DOHH2 (cell line): ENCODE measurements around the gene CLASP1.

Source experiments
- H3F3A ChIP-seq: fragments of 200-600 bp; sonication (generic), shearing (Covaris generic); 2 replicates; pipeline ENCODE4 v1.6.0; 2016; ENCODE audit warnings: antibody characterized with exemption, mild to moderate bottlenecking; ENCODE audit not compliant: control insufficient read depth, insufficient read depth
- H3K27ac ChIP-seq: fragments of 200-600 bp; sonication (generic); 2 replicates; pipeline ENCODE4 v1.5.1; 2014; ENCODE audit warnings: low read depth, mild to moderate bottlenecking, low read length, moderate library complexity
- H3K27me3 ChIP-seq: fragments of 200-600 bp; sonication (generic); 2 replicates; pipeline ENCODE4 v1.6.1; 2014; ENCODE audit warnings: mild to moderate bottlenecking, low read length, mixed read lengths; ENCODE audit not compliant: control insufficient read depth
- H3K36me3 ChIP-seq: fragments of 200-600 bp; sonication (generic); 2 replicates; pipeline ENCODE4 v1.6.1; 2014; ENCODE audit warnings: mild to moderate bottlenecking, low read length, moderate library complexity, mixed read lengths; ENCODE audit not compliant: control insufficient read depth
- H3K4me1 ChIP-seq: fragments of 200-600 bp; sonication (generic); 2 replicates; pipeline ENCODE4 v1.6.1; 2014; ENCODE audit warnings: mild to moderate bottlenecking, low read length, mixed read lengths; ENCODE audit not compliant: control insufficient read depth
- H3K4me2 ChIP-seq: fragments of 200-600 bp; sonication (generic); 2 replicates; pipeline ENCODE4 v1.6.0; 2014; ENCODE audit warnings: mild to moderate bottlenecking, low read length, moderate library complexity
- H3K4me3 ChIP-seq: fragments of 200-600 bp; sonication (generic); 2 replicates; pipeline ENCODE4 v1.5.1; 2014; ENCODE audit warnings: mild to moderate bottlenecking, low read length, mixed read lengths
- H3K79me2 ChIP-seq: fragments of 200-600 bp; sonication (generic); 2 replicates; pipeline ENCODE4 v1.6.1; 2014; ENCODE audit warnings: mild to moderate bottlenecking, low read length, mixed read lengths; ENCODE audit not compliant: control insufficient read depth
- H3K9me2 ChIP-seq: fragments of 200-600 bp; sonication (generic); replicated peaks from 2 replicates; pipeline ENCODE4 v1.6.1; 2014; ENCODE audit warnings: mild to moderate bottlenecking, low read length, mixed read lengths; ENCODE audit not compliant: control insufficient read depth
- H3K9me3 ChIP-seq: fragments of 200-600 bp; sonication (generic); 2 replicates; pipeline ENCODE4 v1.6.1; 2014; ENCODE audit warnings: antibody characterized with exemption, low read length, mixed read lengths; ENCODE audit not compliant: control insufficient read depth, insufficient read depth
- H4K20me1 ChIP-seq: fragments of 200-600 bp; sonication (generic); 2 replicates; pipeline ENCODE4 v1.6.0; 2014; ENCODE audit warnings: low read depth, mild to moderate bottlenecking, antibody characterized with exemption, low read length, moderate library complexity; ENCODE audit not compliant: control insufficient read depth, insufficient read depth
- CTCF ChIP-seq: fragments of 200-600 bp; sonication (generic); IDR thresholded peaks from one replicate; pipeline ENCODE4 v1.5.1; 2014; ENCODE audit warnings: antibody characterized with exemption, mild to moderate bottlenecking, low read depth, low read length; ENCODE audit not compliant: poor library complexity, severe bottlenecking
- EZH2phosphoT487 ChIP-seq: fragments of 200-600 bp; sonication (generic); IDR thresholded peaks from 2 replicates; pipeline ENCODE4 v1.6.1; 2017; ENCODE audit warnings: borderline replicate concordance, mild to moderate bottlenecking, antibody characterized with exemption, low read length, moderate library complexity, mixed read lengths

CLASP1 gene

GRCh38 chr2:121534007-121534406, 115.3 kb downstream of the CLASP1 start:
- no peaks in the 10 kb centered on the region for H3K9me3 ChIP-seq
- H3K27me3 ChIP-seq, result no peaks in the 10 kb centered on the region
- TF ChIP-seq CTCF, result no peak
- no peak for TF ChIP-seq EZH2phosphoT487
- peaks cover 29% of the 10 kb centered on the region for H3K4me1 ChIP-seq
- H3F3A ChIP-seq, result peaks cover 23% of the 10 kb centered on the region
- no peak overlapping the region for H3K4me2 ChIP-seq
- no peaks in the 10 kb centered on the region for H3K9me2 ChIP-seq
- H4K20me1 ChIP-seq, result 0 out of 2 replicates have a peak, but pooled peaks cover 3% of the 10 kb centered on the region
- H3K79me2 ChIP-seq, result peaks cover 80% of the 10 kb centered on the region
- no peak overlapping the region for H3K4me3 ChIP-seq
- no peak overlapping the region for H3K27ac ChIP-seq
- peaks cover 6% of the 10 kb centered on the region for H3K36me3 ChIP-seq

GRCh38 chr2:121532894-121533293, 116.4 kb downstream of the CLASP1 start:
- H3K4me1 ChIP-seq, result peaks cover 34% of the 10 kb centered on the region
- no peak overlapping the region for H3K27ac ChIP-seq
- no peaks in the 10 kb centered on the region for H3K9me2 ChIP-seq
- no peaks in the 10 kb centered on the region for H3K27me3 ChIP-seq
- 0 out of 2 replicates have a peak overlapping the region, but pooled peaks have one; percentile 21 for H3K4me3 ChIP-seq
- peaks cover 14% of the 10 kb centered on the region; the same call in 1 of the 2 replicates for H4K20me1 ChIP-seq
- H3K4me2 ChIP-seq, result peak overlapping the region; percentile 35
- TF ChIP-seq CTCF (no peak), EZH2phosphoT487 (no peak)
- peaks cover 17% of the 10 kb centered on the region for H3K36me3 ChIP-seq
- H3K9me3 ChIP-seq, result no peaks in the 10 kb centered on the region
- H3F3A ChIP-seq, result peaks cover 23% of the 10 kb centered on the region
- H3K79me2 ChIP-seq, result peaks cover 81% of the 10 kb centered on the region

- Histone ChIP-seq H3K36me3 (peaks cover 22% of the 10 kb centered on the region), H3K4me3 (peak overlapping the region; percentile 45), H4K20me1 (peaks cover 14% of the 10 kb centered on the region; the same call in 1 of the 2 replicates), H3K4me2 (peak overlapping the region; percentile 88), H3F3A (peaks cover 21% of the 10 kb centered on the region), H3K4me1 (peaks cover 34% of the 10 kb centered on the region), H3K79me2 (peaks cover 80% of the 10 kb centered on the region), H3K27ac (peak overlapping the region; percentile 9; the same call in 1 of the 2 replicates), H3K27me3 (no peaks in the 10 kb centered on the region), H3K9me3 (no peaks in the 10 kb centered on the region), H3K9me2 (no peaks in the 10 kb centered on the region)
- no peak for TF ChIP-seq EZH2phosphoT487
- TF ChIP-seq CTCF, result no peak
These were observed 116.9 kb downstream of the CLASP1 start for GRCh38 chr2:121532347-121532766.
